Right lobe of liver (tissue), 6 donors: ENCODE measurements around the gene UBXN4. TPM values are rescaled to one million over a fixed set of nuclear protein-coding genes. Genes with fewer than 3 reads are reported as not detected.
A peak's percentile ranks its signal among the peaks of the same experiment; 100 is the strongest.
"Not testable (repeated sequence)": the region's sequence is repeated elsewhere in the genome, so short reads cannot be mapped to it uniquely, and the experiment has no call there.

Experiments
- ATAC-seq, 4 donors: fragments of 200-7000 bp; cut with Tn5 transposase; one replicate each; pipeline ENCODE4 v1.9.1; 2020; ENCODE audit warnings: mild to moderate bottlenecking in 4 of 4, moderate library complexity in 4 of 4
- DNase-seq, 3 donors: peaks; one replicate each; pipeline ENCODE4 v3.0.0-alpha.2; 2020
- H3K27ac ChIP-seq, 3 donors: fragments of 200-600 bp; one replicate each; pipeline ENCODE4 v1.8.0; 2022
- H3K27me3 ChIP-seq, 2 donors: fragments of 200-600 bp; one replicate each; pipeline ENCODE4 v1.8.0; 2022
- H3K36me3 ChIP-seq, 4 donors: fragments of 200-600 bp; sonication (generic) in 1 of 4; one replicate each; pipeline versions ENCODE4 v1.5.1 to v1.8.0; 2017 to 2022; ENCODE audit warnings: control low read depth in 1 of 4
- H3K4me1 ChIP-seq, 4 donors: fragments of 200-600 bp; sonication (generic) in 1 of 4; one replicate each; pipeline versions ENCODE4 v1.5.1 to v1.8.0; 2017 to 2022; ENCODE audit warnings: control low read depth in 1 of 4
- H3K4me3 ChIP-seq, 3 donors: fragments of 200-600 bp; one replicate each; pipeline ENCODE4 v1.8.0; 2022
- H3K9me3 ChIP-seq, 4 donors: fragments of 200-600 bp; sonication (generic) in 1 of 4; one replicate each; pipeline versions ENCODE4 v1.5.1 to v1.8.0; 2017 to 2022; ENCODE audit warnings: control low read depth in 1 of 4
- CTCF ChIP-seq, 4 donors: fragments of 200-600 bp in 3 of 4; fragments of 450-650 bp in 1 of 4; IDR thresholded peaks; one replicate each; pipeline versions ENCODE4 v1.5.1 to v1.8.0; 2016 to 2022; ENCODE audit warnings: antibody characterized with exemption in 4 of 4, mild to moderate bottlenecking in 2 of 4
- POLR2A ChIP-seq: fragments of 450-650 bp; IDR thresholded peaks from one replicate; pipeline ENCODE4 v1.6.1; 2017; ENCODE audit warnings: antibody characterized with exemption, mild to moderate bottlenecking
- WGBS: methylation state at CpG from one replicate; pipeline ENCODE4 v1.1.6; 2018; ENCODE audit warnings: low coverage, low lambda C conversion rate; ENCODE audit not compliant: insufficient coverage; ENCODE audit errors: missing lambda C conversion rate; 5-methylcytosine and 5-hydroxymethylcytosine counted together
- intact Hi-C, 2 donors: fragments of 100-400 bp; cut with DNase I; formaldehyde crosslinking; loops; one replicate each; pipeline versions ENCODE4 v1.11.2 to v1.14.1; 2022
- total RNA-seq, 6 experiments: library from RNA; depleted of rRNA in 2 of 6; stranded (reverse); fragments of >200 nt in 2 of 6; fragmentation: NEBNext Ultra II Directional in 3 of 6; extraction: Animal tissue kit (Norgen Biotek cat#: 25700) in 3 of 6; gene quantifications; one replicate each; pipeline versions ENCODE4 v1.1.0 to v1.2.4, GENCODE V29; 2016 to 2023
- donor health status: DM: no; HTN: yes; CAD: no.
- donor health status: DM: no; HTN: no; CAD: no.
- donor health status: DM: no; HTN: no; CAD: no.
- donor health status: DM: no; HTN: yes; CAD: no.
- donor health status: DM: no; HTN: yes; CAD: no.

The UBXN4 gene
- total RNA-seq, 6 experiments from 2014 or later = 49.4 to 78.2 (median 62.5) TPM

GRCh38 chr2:135703300-135703699 is 38.4 kb upstream of the UBXN4 start:
- Histone ChIP-seq H3K36me3 (no peaks in the 10 kb centered on the region), H3K4me3 (no peak overlapping the region), H3K4me1 (no peaks in the 10 kb centered on the region), H3K27ac (no peak overlapping the region), H3K27me3 (no peaks in the 10 kb centered on the region), H3K9me3 (no peaks in the 10 kb centered on the region)
- no peak for DNase-seq
- WGBS = 33% methylated on average over 1 of the region's 1 CpG
- peak in 2 of 4 donors; percentile 47 to 77 for ATAC-seq
- intact Hi-C loops = no loop called here
- no peak for TF ChIP-seq POLR2A

GRCh38 chr2:135704075-135704474 is 37.6 kb upstream of the UBXN4 start:
- intact Hi-C loops, H3K27me3 ChIP-seq: not testable (repeated sequence)

DNA sequence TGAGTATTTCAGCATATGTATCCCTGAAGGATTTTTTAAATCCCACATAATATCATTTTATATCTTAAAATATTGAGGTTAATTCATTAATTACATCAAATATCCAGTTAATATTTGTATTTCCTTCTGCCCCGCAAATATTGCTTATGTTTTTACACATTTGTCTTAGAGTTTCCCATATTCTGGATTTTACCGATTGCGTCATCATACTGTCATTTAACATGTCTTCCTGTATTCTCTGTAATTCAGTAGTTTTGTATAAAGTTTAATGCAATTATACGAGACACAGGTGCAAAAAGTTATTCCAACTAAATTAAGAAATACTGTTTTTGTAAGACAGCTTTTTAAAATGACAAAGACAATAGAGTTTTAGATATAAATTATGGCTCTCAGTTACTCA is 33.5 kb upstream of the UBXN4 start:
- no peak for ATAC-seq
- H3K9me3 ChIP-seq = no peaks in the 10 kb centered on the region
- no peak for DNase-seq
- no peaks in the 10 kb centered on the region for H3K36me3 ChIP-seq
- no peaks in the 10 kb centered on the region for H3K4me1 ChIP-seq
- no peak overlapping the region for H3K27ac ChIP-seq
- WGBS = 95% methylated on average over 4 of the region's 4 CpGs
- TF ChIP-seq POLR2A (no peak), CTCF (IDR thresholded peaks at IDR 0.05) (no peak)
- H3K4me3 ChIP-seq = no peak overlapping the region
- intact Hi-C loops = no loop called here
- H3K27me3 ChIP-seq = no peaks in the 10 kb centered on the region

More at GRCh38 chr2:135704075-135704474, 37.6 kb upstream of the UBXN4 start:
- not testable (repeated sequence) for H3K4me1 ChIP-seq, H3K4me3 ChIP-seq, H3K9me3 ChIP-seq, ATAC-seq, DNase-seq, H3K27ac ChIP-seq, H3K36me3 ChIP-seq
- 89% methylated on average over 3 of the region's 5 CpGs for WGBS

GRCh38 chr2:135709992-135710391 is 31.7 kb upstream of the UBXN4 start:
- Histone ChIP-seq H3K27me3 (no peaks in the 10 kb centered on the region), H3K4me1 (no peaks in the 10 kb centered on the region), H3K4me3 (no peak overlapping the region), H3K27ac (no peak overlapping the region), H3K36me3 (no peaks in the 10 kb centered on the region), H3K9me3 (no peaks in the 10 kb centered on the region)
- intact Hi-C loops = loop anchor here in 1 of 2 donors (10.0 kb wide), 1 partner anchor 705 kb away; no protein-coding TSS in a partner anchor
- ATAC-seq (peak; percentile 77 to 90 (median 88)), DNase-seq (peak; percentile 51 to 59 (median 53))
- WGBS = 56% methylated on average over 6 of the region's 6 CpGs
- TF ChIP-seq CTCF (IDR thresholded peaks at IDR 0.05) (peak; percentile 85 to 96 (median 94)), POLR2A (no peak)

- not testable (repeated sequence) for H3K27me3 ChIP-seq, DNase-seq, H3K27ac ChIP-seq, H3K4me1 ChIP-seq, H3K9me3 ChIP-seq, H3K4me3 ChIP-seq, ATAC-seq
- 98% methylated on average over 5 of the region's 9 CpGs for WGBS
- peaks cover 0 to 20% (median 2%) of the 10 kb centered on the region in 4 donors for H3K36me3 ChIP-seq
- intact Hi-C loops = loop anchor here in 1 of 2 donors (10.0 kb wide), 1 partner anchor 710 kb away; no protein-coding TSS in a partner anchor
Measured at GRCh38 chr2:135715086-135715485, 26.6 kb upstream of the UBXN4 start.

GRCh38 chr2:135728064-135728743 is 13.5 kb upstream of the UBXN4 start:
- DNase-seq (no peak), ATAC-seq (no peak)
- Histone ChIP-seq H3K9me3 (no peaks in the 10 kb centered on the region), H3K27ac (no peak overlapping the region), H3K27me3 (no peaks in the 10 kb centered on the region), H3K4me1 (no peaks in the 10 kb centered on the region), H3K36me3 (peaks cover 0 to 7% (median 1%) of the 10 kb centered on the region in 4 donors), H3K4me3 (no peak overlapping the region)
- intact Hi-C loops = no loop called here
- TF ChIP-seq POLR2A (no peak), CTCF (IDR thresholded peaks at IDR 0.05) (no peak)
- WGBS = 55% methylated on average over 1 of the region's 2 CpGs
